ENCODE data around the gene RPL36. TPM values are rescaled to one million over a fixed set of nuclear protein-coding genes. Genes with fewer than 3 reads are reported as not detected.

Gene RPL36
- total and polyA plus RNA-seq, 4 donors, result 47.2 to 556 (median 321) TPM

DNA sequence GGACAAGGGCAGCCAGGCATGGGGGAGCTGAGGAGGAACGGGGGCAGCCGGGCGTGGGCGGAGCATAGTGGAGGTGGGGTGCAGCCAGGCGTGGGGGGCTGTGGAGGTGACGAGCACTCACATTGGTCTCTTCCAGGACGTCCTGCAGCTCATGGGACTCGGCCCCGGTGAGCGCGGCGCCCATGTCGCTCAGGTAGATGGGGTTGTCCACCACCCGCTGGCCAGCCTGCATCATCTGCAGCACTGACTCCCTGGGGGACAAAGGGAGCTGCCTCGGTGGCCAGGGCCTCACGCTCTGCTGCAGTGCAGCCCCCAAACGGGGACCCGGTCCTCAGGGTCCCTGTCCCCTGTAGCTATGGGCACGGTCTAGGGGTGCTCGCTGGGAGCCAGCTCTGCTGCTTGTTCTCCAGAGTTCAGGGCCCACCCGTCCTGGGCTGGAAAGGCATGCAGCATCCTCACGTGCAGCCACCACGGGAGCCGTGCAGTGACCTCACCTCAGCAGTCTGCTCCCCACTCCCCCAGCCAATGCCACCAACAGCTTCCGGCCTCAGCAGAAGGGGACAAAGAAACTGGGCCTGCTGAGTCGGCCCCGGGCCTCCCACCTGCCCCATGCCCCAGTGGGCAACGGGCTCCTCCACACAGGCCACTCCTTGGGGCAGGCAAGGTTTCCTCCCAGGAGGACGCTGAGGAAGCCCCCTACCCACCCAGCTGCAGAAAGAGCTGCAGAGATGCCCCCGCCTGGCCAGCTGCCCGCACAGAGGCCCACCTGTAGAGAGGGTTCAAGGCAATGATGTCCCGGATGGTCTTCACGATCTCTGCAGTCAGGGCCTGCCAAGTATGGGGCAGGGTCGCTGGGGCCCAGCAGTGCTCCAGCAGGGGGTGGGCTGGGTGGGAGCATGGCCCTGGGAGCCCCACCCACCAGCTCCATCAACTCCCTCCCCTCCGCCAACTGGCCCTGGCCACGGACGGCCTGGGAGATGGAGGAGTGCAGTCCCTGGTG lies 17.8 kb downstream of the RPL36 start:
- WGBS, result 96% methylated on average over 37 of the region's 37 CpGs
- peaks cover 40 to 79% (median 44%) of the 10 kb centered on the region in 4 donors for H3K36me3 ChIP-seq (ENCODE audit: control insufficient read depth in 4 of 4, insufficient read depth in 3 of 4, low read depth in 1 of 4, low read length in 3 of 4)

DNA sequence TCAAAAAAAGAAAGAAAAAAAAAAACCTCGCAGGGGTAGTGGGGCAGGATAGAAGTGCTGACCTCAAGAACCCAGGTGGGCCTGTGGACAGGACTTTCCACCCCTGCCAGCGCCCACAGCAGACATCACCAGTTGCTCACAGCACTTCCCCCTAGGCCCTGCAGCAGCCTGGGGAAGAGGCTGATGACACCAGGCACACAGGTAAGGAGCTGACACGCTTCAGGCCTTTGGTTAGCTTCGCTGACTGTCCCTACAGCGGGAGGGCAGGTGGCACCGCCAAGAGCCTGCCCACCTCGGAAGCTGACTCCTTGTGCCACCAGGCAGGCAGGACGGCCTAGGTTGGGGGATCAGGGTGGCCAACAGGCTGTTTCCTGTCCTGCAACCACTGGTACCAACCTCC lies 20.9 kb downstream of the RPL36 start:
- H3K27me3 ChIP-seq (ENCODE audit: control insufficient read depth in 4 of 4, insufficient read depth in 4 of 4, low read length in 3 of 4), result no peaks in the 10 kb centered on the region
- peaks cover 0 to 6% (median 5%) of the 10 kb centered on the region in 4 donors for H3K4me1 ChIP-seq (ENCODE audit: control insufficient read depth in 4 of 4, insufficient read depth in 4 of 4, low read length in 3 of 4)
- H3K4me3 ChIP-seq (ENCODE audit: low read depth in 1 of 3, low read length in 3 of 3), result no peak overlapping the region
- H3K36me3 ChIP-seq (ENCODE audit: control insufficient read depth in 4 of 4, insufficient read depth in 3 of 4, low read depth in 1 of 4, low read length in 3 of 4), result peaks cover 28 to 60% (median 38%) of the 10 kb centered on the region in 4 donors
- 97% methylated on average over 8 of the region's 8 CpGs for WGBS
- TF ChIP-seq FOXA1 (IDR thresholded peaks at IDR 0.05), result no peak
- TF ChIP-seq RXRA (IDR thresholded peaks at IDR 0.05), result no peak
- no peak for TF ChIP-seq NR2F2 (IDR thresholded peaks at IDR 0.05)
- TF ChIP-seq HNF4A (conservative IDR thresholded peaks at IDR 0.05), result no peak
- no peak for TF ChIP-seq RAD21 (IDR thresholded peaks at IDR 0.05)
- no peak for TF ChIP-seq EGR1 (IDR thresholded peaks at IDR 0.05; ENCODE audit: low read depth in 2 of 2)
- TF ChIP-seq GABPA (IDR thresholded peaks at IDR 0.05 in 1 of 2, conservative IDR thresholded peaks at IDR 0.05 in 1 of 2), result no peak
- H3K9ac ChIP-seq (ENCODE audit: low read depth in 1 of 2, low read length in 2 of 2), result no peak overlapping the region
- DNase-seq (ENCODE audit: low spot score), result no peak
- no peak overlapping the region for H3K27ac ChIP-seq (ENCODE audit: low read depth in 1 of 2, low read length in 2 of 2)
- H3K9me3 ChIP-seq (ENCODE audit: control insufficient read depth in 4 of 4, low read length in 3 of 4), result no peaks in the 10 kb centered on the region

More for the DNA sequence above, 17.8 kb downstream of the RPL36 start:
- H3K9me3 ChIP-seq (ENCODE audit: control insufficient read depth in 4 of 4, low read length in 3 of 4), result no peaks in the 10 kb centered on the region
- H3K4me1 ChIP-seq (ENCODE audit: control insufficient read depth in 4 of 4, insufficient read depth in 4 of 4, low read length in 3 of 4), result no peaks in the 10 kb centered on the region
- TF ChIP-seq RAD21 (IDR thresholded peaks at IDR 0.05) (no peak), EGR1 (IDR thresholded peaks at IDR 0.05; ENCODE audit: low read depth in 2 of 2) (no peak), YY1 (IDR thresholded peaks at IDR 0.05) (no peak), JUND (IDR thresholded peaks at IDR 0.05) (no peak), NR2F2 (IDR thresholded peaks at IDR 0.05) (no peak), RXRA (IDR thresholded peaks at IDR 0.05) (no peak), FOXA2 (IDR thresholded peaks at IDR 0.05) (no peak), FOXA1 (IDR thresholded peaks at IDR 0.05) (no peak), GABPA (IDR thresholded peaks at IDR 0.05 in 1 of 2, conservative IDR thresholded peaks at IDR 0.05 in 1 of 2) (no peak)
- TF ChIP-seq, protein P1, sequence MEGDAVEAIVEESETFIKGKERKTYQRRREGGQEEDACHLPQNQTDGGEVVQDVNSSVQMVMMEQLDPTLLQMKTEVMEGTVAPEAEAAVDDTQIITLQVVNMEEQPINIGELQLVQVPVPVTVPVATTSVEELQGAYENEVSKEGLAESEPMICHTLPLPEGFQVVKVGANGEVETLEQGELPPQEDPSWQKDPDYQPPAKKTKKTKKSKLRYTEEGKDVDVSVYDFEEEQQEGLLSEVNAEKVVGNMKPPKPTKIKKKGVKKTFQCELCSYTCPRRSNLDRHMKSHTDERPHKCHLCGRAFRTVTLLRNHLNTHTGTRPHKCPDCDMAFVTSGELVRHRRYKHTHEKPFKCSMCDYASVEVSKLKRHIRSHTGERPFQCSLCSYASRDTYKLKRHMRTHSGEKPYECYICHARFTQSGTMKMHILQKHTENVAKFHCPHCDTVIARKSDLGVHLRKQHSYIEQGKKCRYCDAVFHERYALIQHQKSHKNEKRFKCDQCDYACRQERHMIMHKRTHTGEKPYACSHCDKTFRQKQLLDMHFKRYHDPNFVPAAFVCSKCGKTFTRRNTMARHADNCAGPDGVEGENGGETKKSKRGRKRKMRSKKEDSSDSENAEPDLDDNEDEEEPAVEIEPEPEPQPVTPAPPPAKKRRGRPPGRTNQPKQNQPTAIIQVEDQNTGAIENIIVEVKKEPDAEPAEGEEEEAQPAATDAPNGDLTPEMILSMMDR (IDR thresholded peaks at IDR 0.05; ENCODE audit: low read depth, low read length, missing input control), result no peak
- TF ChIP-seq, protein P2, sequence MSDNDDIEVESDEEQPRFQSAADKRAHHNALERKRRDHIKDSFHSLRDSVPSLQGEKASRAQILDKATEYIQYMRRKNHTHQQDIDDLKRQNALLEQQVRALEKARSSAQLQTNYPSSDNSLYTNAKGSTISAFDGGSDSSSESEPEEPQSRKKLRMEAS (IDR thresholded peaks at IDR 0.05), result no peak
- TF ChIP-seq, protein P3, sequence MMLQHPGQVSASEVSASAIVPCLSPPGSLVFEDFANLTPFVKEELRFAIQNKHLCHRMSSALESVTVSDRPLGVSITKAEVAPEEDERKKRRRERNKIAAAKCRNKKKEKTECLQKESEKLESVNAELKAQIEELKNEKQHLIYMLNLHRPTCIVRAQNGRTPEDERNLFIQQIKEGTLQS (IDR thresholded peaks at IDR 0.05), result no peak
- TF ChIP-seq, protein P4, sequence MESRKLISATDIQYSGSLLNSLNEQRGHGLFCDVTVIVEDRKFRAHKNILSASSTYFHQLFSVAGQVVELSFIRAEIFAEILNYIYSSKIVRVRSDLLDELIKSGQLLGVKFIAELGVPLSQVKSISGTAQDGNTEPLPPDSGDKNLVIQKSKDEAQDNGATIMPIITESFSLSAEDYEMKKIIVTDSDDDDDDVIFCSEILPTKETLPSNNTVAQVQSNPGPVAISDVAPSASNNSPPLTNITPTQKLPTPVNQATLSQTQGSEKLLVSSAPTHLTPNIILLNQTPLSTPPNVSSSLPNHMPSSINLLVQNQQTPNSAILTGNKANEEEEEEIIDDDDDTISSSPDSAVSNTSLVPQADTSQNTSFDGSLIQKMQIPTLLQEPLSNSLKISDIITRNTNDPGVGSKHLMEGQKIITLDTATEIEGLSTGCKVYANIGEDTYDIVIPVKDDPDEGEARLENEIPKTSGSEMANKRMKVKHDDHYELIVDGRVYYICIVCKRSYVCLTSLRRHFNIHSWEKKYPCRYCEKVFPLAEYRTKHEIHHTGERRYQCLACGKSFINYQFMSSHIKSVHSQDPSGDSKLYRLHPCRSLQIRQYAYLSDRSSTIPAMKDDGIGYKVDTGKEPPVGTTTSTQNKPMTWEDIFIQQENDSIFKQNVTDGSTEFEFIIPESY (IDR thresholded peaks at IDR 0.05), result no peak
- H3K27ac ChIP-seq (ENCODE audit: low read depth in 1 of 2, low read length in 2 of 2), result no peak overlapping the region
- H3K27me3 ChIP-seq (ENCODE audit: control insufficient read depth in 4 of 4, insufficient read depth in 4 of 4, low read length in 3 of 4), result no peaks in the 10 kb centered on the region
- DNase-seq (ENCODE audit: low spot score), result no peak
- no peak overlapping the region for H3K4me3 ChIP-seq (ENCODE audit: low read depth in 1 of 3, low read length in 3 of 3)
- no peak overlapping the region for H3K9ac ChIP-seq (ENCODE audit: low read depth in 1 of 2, low read length in 2 of 2)
